ENCODE measurements around the gene TMEM179.
"Not testable (repeated sequence)": the region's sequence is repeated elsewhere in the genome, so short reads cannot be mapped to it uniquely, and the experiment has no call there.

The TMEM179 gene

DNA sequence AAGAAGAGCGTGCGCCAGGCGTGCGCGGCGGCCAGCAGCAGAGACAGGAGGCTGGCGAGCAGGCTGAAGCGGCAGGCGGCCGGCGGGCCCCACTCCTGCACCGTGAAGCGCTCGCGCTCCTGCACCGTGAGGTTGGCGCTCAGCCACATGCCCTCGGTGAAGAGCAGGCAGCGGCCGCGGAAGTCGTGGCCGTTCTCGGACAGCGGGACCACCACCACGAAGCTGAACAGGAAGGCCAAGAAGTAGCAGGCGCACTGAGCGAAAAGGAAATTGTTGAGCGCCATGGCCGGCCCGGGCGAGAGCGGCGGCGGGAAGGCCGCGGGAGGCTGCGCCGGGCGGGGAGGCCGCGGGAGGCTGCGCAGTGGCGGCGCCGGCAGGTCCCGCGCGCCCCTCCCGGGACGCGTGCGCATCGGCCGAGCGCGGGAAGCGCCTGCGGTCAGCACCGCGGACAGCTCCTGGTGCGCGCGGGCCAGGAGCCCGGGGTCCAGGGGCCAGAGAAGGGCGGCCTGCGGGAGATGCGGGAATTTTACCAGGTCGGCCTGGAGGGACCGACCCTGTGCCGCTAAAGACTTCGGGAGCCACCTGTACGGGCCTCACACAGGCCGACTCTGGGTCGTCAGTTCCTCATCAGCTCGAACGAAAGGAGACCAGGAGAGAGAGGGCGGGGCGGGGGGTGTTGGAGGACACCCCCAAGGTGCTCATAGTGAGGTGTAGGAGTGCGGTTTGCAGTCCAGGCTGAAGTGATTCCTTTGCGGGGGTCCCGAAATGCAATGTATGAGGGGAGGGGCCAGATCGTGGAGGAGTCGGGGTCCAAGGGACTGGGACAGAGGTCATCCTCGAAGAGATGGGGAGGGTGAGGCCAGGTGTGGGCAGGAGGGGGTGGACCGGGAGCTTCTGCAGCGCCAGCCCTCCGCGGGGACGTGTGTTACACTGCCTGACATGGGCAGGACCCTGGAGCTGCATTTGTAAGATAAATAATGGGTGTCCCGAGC lies at the start of gene TMEM179:
TSS of gene TMEM179 (minus strand) at position 315 of the 992 bp plus-strand sequence. CDS start at position 284, 31 bp downstream.
- no peak for DNase-seq

DNA sequence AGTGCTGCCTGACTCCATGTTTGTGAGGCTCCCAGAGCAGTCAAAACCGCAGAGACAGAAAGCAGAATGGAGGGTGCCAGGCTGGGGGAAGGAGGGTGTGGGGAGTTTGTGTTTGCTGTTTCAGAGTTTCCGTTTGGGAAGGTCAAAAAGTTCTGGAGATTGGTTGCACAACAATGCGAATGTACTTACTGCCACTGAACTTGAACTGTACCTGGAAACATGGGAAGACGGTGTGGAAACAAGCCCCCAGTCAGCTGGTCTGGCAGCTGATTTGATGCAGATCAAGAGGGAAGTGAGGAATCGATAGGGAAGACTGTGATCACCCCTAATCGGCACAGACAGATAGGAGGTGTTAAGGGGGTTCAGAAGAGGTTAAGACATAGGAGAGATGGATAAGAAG lies 49.5 kb upstream of the TMEM179 start:
- DNase-seq, result no peak

GRCh38 chr14:104653130-104653920 lies 48.8 kb upstream of the TMEM179 start:
- DNase-seq, result not testable (repeated sequence)

GRCh38 chr14:104652386-104652785 lies 47.8 kb upstream of the TMEM179 start:
- no peak for DNase-seq

GRCh38 chr14:104651876-104652260 lies 47.3 kb upstream of the TMEM179 start:
- DNase-seq, result peak; percentile 19

DNA sequence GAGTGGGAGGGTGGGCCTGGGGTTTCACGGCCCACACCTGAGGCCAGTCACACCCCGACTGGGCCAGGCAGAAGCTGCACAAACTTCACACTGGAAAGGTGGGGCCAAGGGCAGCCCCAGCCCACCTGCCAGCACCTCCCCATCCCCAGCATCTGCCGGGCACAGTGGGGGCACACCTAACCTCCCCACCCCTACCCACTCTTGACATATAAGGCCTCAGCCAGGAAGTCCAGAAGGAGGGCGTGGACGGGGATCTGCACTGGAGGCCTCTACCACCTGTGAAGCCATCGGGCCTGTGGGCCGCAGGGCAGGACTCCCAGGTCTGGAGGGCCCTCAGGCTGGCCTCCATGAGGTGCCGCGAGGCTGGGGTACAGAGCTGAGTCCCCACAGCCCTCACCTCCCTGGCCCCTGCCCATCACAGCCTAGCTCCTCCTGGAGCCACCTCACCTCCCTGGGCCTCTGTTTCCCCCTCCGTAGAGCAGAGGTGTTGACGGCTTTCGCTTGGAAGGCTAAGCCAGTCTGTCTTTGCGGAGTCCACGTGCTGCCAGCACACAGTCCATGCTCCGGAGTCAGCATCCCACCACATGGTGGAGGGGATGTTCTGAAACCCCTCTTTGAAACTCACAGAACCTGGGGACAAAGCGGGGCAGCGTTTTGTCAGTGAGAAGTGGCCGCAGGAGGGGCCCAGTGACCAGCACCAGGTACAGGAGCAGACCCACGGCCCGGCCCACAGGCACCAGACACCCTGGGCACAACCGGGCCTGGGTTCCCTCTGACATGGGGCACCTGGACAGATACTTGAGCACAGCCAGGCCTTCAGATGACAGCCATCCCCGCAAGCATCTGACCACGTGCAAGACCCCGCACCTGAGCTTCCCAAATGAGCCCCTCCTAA lies 46.7 kb upstream of the TMEM179 start:
- no peak for DNase-seq

DNA sequence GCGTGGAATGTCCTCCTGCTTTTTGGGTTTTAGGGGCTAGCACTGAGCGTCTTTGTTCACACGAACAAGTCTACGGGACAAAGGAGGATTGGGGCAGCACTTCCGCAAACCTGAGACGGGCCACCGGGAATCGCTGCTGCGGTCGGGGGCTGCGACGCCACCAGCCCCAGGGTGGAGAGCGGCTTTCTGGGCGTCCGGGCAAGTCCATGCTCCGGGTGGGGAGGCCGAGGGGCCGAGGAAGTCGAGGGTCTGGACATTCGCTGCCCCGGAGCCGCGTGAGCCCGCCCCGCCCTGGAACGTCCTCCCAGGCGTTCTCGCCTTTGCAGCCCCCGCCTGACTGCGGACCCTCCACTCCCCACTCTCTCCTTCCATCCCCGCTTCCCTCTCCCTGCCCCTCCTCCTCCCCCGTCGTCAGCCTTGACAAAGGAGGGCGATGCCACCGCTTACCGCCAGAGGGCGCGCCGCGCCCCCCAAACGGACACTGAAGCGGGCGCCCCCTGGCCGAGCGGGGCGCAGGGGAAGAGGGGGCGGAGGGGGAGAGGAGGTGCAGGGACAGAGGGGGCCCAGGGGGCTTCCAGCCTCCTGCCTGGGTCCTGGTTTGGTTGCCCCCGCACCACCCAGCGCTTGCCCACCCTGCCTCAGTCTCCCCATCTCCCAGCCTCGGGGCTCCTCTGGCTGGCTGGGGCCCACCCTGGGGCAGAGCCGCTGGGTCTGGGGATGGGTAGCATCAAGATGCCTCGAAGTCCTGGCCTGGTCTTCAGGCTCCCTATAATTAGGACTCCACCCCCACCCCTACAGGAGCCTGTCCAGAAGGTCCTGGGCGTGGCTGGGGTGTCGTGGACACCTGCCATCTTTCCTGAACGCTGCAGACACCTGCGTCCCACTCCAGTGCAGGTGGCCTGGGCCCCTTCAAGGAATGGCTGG lies 45.7 kb upstream of the TMEM179 start:
- peak; percentile 36 for DNase-seq

GRCh38 chr14:104647467-104648043 lies 43.0 kb upstream of the TMEM179 start:
- no peak for DNase-seq

GRCh38 chr14:104644656-104645378 lies 40.2 kb upstream of the TMEM179 start:
- DNase-seq, result no peak

DNA sequence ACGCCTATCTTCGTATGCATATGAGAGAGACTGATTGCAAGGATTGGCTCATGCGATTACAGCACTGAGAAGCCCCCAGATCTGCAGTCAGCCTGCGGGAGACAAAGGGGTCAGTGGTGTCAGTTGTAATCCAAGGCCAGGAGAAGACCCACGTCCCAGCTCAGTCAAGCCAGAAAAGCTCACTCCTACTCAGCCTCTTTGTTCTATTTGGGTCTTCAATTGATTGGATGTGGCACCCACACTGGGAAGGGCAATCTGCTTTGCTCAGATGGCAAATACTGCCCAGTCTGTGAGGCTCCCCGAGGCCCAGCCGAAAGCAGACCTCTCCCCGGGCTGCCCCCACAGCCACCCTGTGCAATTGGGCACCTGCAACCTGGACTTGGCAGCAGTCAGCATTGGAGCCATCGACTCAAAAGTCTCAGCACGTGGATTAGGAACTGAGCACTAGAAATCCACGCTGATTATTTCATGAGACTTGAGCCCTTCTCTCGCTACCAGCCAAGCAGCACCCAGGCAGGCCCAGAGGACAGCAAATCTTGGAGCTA lies 39.6 kb upstream of the TMEM179 start:
- DNase-seq, result no peak

DNA sequence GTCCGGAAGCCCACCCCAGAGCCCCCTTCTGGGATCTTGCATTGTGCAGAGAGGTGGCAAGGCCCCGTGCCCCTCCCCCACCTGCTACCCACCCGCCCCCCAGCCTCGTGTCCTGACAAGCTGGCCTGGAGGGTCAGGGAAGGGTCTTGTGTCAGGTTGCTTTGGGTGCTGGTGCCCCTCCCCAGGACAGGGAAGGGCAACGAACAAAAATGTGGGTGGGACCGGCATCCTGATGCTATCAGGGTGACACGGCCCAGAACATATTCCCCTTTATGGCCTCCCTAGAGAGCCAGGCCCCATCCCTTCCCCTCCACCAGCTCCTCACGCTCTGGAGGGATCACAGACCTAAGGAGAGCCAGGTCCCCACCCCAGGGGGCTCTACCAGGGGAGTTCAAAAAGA lies 38.7 kb upstream of the TMEM179 start:
- no peak for DNase-seq

GRCh38 chr14:104642540-104642868 lies 37.9 kb upstream of the TMEM179 start:
- DNase-seq, result no peak

- no peak for DNase-seq
These were observed 37.4 kb upstream of the TMEM179 start for GRCh38 chr14:104641753-104642539.

DNA sequence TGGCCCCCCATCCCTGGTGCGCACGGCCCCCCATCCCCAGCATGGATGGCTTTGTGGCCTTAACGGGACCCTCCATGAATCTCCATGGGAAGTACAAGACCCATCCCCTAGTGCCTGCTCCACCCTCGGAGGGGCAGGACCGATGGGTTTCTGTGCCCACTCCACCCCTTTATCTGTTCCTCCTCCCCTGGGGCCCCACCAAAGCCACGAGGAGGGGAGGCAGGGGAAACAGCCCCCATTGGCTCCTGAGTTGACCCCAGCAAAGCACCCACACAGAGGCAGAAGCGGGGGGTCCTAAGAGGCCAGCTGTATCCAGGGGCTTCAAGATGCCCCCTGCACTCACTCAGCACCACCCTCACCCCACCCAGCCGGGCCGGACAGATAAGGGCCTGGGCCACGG lies 36.1 kb upstream of the TMEM179 start:
- no peak for DNase-seq

DNA sequence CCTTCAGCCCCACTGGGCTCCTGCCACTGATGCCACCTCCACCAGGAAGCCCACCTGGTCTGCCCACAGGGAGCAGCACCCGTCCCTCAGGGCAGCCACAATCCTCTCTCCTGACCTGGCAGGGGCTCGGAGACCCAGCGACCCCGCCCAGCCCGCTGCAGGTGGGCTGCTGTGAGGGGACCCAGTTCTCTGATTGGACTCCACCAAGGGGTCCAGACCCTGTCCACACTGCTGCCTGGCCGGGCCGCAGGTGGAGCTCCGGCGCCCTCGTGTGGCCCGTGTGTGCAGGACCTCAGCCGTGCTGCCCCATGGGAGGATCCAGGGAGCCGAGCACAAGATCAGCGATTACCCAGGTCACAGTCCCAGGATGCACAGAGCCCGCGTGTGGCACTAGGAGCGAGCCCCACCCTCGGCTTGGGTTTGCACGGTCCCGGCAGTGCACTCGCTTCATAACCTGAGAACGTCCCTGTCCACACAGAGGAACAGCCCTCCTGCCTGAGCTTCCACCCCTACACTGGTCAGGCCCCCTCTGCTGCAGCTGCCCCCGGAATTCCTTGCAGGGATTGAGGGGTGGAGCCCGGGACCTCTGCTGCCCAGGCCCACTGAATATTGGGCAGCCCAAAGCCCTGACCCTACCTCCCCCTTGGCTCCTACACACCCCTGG lies 35.4 kb upstream of the TMEM179 start:
- DNase-seq, result peak; percentile 29

DNA sequence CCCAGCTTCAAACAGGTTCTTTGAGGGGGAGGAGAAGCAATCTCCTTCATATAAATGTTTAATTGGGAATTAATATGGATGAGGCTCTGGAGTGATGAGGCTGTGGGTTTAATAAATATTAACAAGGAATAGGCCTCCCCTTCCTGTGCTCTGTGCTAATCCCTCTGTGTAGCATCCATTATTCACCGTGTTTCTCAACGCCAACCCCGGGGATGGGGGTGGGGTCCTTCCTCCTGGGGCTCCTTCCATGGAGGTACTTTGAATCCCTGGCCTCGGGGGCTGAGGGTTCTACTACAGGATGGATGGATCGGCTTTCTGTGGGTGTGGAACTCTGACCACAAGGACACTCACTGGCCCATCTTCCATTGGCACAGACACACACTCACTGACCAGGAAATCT lies 34.9 kb upstream of the TMEM179 start:
- DNase-seq, result no peak

GRCh38 chr14:104638927-104639450 lies 34.4 kb upstream of the TMEM179 start:
- no peak for DNase-seq

GRCh38 chr14:104638190-104638589 lies 33.6 kb upstream of the TMEM179 start:
- no peak for DNase-seq

- no peak for DNase-seq
These were observed 33.0 kb upstream of the TMEM179 start for GRCh38 chr14:104637546-104638003.
